Measurements from ENCODE around the gene TNFRSF4.

TNFRSF4 gene

DNA sequence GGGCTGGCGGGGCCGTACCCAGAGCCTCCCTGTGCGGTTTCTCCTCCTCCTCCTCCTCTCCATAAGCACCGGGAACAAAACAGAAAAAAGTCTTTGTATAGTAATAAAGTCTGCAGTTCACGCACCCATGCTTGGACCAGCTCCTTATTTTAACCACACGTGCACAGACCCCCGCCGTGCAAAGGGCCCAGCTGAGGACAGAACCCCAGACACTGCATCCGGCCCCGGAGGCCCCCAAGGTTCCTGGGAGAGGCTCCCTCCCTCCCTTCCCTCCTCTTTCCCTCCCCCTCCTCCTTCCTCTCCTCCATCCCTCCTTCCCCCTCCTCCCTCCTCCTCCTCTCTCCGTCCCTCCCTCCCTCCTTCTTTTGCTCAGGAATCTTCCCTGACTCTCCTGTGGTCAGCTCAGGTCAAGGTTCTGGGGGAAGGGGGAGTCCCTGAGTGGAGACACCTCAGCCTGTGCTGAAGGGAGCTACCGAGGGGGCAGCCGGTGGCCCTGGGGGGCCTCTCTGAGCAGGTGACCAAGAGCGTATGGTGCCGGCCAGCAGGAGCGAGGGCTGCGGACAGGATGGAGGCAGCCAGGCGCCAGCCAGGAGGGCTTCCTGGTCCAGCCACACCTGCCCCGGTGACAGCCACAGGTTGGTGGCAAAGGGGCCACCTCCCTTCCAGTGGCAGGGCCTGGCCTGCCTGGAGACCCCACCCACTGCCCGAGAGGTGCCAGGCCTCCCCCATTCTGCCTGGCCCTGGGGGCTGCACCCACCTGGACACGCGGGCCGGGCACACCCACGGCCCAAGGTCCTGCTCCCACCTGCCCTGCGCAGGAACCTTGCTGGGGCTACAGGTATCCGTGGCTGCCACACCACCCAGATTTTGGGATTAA, 43.5 kb downstream of the TNFRSF4 start:
- H3K27ac Mint-ChIP-seq, result no peak overlapping the region
- H3K27me3 Mint-ChIP-seq, result peaks cover 8% of the 10 kb centered on the region
- H3K4me3 Mint-ChIP-seq, result no peak overlapping the region

GRCh38 chr1:1169429-1170214, 44.3 kb downstream of the TNFRSF4 start:
- no peak overlapping the region for H3K4me3 Mint-ChIP-seq
- H3K9me3 Mint-ChIP-seq, result no peaks in the 10 kb centered on the region
- no peak overlapping the region for H3K27ac Mint-ChIP-seq
- H3K36me3 Mint-ChIP-seq (ENCODE audit: low read depth), result no peaks in the 10 kb centered on the region
- peaks cover 28% of the 10 kb centered on the region for H3K4me1 Mint-ChIP-seq (ENCODE audit: low read depth)
- H3K27me3 Mint-ChIP-seq, result peaks cover 8% of the 10 kb centered on the region

More for the DNA sequence above, 43.5 kb downstream of the TNFRSF4 start:
- H3K36me3 Mint-ChIP-seq (ENCODE audit: low read depth), result no peaks in the 10 kb centered on the region
- peaks cover 28% of the 10 kb centered on the region for H3K4me1 Mint-ChIP-seq (ENCODE audit: low read depth)
- no peaks in the 10 kb centered on the region for H3K9me3 Mint-ChIP-seq

DNA sequence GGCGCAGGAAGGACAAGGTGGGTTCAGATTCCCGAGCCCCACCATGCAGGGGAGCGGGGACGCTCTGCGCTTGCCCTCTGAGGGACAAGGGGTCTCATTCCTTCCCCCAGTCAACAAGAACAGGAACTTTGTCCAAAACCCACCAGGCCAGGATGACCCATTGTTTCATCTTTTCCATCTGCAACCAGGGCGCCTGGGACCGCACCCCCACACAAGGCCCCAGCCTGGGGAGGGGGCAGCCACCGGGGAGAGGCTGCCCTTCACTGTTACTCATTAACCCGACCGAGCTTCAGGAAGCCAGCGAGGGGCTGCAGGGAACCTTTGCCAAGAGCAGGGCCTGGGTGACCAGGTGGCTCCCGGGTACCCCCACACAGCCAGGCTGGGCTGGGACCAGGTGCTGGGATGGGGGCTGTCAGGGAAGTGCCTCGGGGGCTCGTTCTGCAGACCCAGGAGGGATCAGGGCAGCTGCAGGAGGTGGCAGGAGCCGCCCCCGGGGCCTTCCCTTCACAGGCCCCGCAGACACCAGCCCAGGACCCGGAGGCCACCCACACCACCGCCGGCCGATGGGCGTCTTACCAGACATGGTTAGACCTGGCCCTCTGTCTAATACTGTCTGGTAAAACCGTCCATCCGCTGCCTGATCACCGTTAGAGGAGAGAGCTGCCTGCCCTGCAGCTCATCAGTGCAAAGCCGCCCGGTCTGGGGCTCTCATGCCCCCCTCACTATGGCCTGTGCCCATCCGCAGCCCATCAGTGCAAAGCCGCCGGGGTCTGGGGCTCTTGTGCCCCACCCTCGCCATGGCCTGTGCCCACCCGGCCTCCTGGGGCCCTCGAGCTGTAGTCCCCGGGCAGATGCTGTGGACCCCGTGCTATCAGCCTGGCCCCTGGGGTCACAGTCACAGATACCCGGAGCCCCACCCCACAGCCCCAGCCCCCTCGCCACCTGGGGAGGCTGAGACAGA, 45.2 kb downstream of the TNFRSF4 start:
- Mint-ChIP-seq H3K27ac (no peak overlapping the region), H3K4me1 (ENCODE audit: low read depth) (peaks cover 24% of the 10 kb centered on the region), H3K27me3 (peaks cover 8% of the 10 kb centered on the region), H3K36me3 (ENCODE audit: low read depth) (no peaks in the 10 kb centered on the region), H3K9me3 (no peaks in the 10 kb centered on the region), H3K4me3 (no peak overlapping the region)

DNA sequence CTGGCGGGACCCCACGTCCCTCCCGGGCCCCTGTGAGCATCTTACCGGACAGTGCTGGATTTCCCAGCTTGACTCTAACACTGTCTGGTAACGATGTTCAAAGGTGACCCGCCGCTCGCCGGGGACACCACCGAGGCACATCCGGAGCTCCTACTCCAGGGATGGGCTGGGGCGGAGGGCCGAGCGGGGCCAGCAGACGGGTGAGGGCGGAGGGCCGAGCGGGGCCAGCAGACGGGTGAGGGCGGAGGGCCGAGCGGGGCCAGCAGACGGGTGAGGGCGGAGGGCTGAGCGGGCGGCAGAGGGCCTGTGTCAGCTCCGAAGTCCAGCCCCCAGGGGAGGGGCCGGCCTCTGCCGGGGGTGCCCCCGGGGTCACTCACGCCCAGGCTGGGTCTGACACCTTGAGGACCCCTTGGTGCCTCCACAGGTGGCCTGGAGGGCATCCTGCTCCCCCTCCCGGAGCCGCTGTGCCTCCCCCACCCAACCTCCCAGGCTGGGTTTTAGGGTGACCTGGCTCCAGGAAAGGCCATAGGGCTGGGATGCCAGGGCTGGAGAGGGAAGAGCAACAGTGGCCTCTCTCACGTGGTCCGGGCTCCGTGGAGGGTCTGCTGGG, 46.0 kb downstream of the TNFRSF4 start:
- Mint-ChIP-seq H3K4me1 (ENCODE audit: low read depth) (peaks cover 20% of the 10 kb centered on the region), H3K9me3 (no peaks in the 10 kb centered on the region), H3K36me3 (ENCODE audit: low read depth) (no peaks in the 10 kb centered on the region), H3K27me3 (peaks cover 8% of the 10 kb centered on the region), H3K4me3 (no peak overlapping the region), H3K27ac (no peak overlapping the region)

DNA sequence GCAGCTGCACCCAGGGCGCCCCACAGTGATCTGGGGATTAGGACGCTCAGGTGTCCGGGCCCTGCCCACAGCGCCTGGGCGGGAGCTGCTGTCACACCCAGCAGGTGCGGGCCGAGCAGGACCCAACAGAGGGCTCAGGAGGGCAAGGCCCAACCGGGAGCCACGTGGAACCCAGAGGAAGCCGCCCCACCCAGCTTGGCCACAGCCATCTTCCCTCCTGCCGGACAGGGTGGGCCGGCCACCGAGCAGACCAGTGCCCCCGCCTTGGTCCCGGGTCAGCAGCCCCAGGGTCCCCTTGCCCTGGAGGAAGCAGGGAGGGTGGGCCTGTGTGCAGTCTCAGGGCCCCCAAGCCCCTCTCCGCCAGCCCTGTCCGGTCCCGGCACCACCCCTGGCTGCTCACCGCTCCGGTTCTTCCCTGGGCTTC, 46.5 kb downstream of the TNFRSF4 start:
- no peaks in the 10 kb centered on the region for H3K36me3 Mint-ChIP-seq (ENCODE audit: low read depth)
- no peak overlapping the region for H3K4me3 Mint-ChIP-seq
- no peaks in the 10 kb centered on the region for H3K9me3 Mint-ChIP-seq
- H3K27me3 Mint-ChIP-seq, result peaks cover 8% of the 10 kb centered on the region
- peaks cover 17% of the 10 kb centered on the region for H3K4me1 Mint-ChIP-seq (ENCODE audit: low read depth)
- H3K27ac Mint-ChIP-seq, result no peak overlapping the region

- H3K9me3 Mint-ChIP-seq, result no peaks in the 10 kb centered on the region
- H3K36me3 Mint-ChIP-seq (ENCODE audit: low read depth), result no peaks in the 10 kb centered on the region
- H3K27ac Mint-ChIP-seq, result no peak overlapping the region
- H3K4me1 Mint-ChIP-seq (ENCODE audit: low read depth), result peaks cover 11% of the 10 kb centered on the region
- no peak overlapping the region for H3K4me3 Mint-ChIP-seq
- peaks cover 5% of the 10 kb centered on the region for H3K27me3 Mint-ChIP-seq
Observed at GRCh38 chr1:1166642-1167397, 47.1 kb downstream of the TNFRSF4 start.

GRCh38 chr1:1165900-1166421, 48.0 kb downstream of the TNFRSF4 start:
- H3K4me1 Mint-ChIP-seq (ENCODE audit: low read depth), result peaks cover 8% of the 10 kb centered on the region
- H3K27me3 Mint-ChIP-seq, result peaks cover 5% of the 10 kb centered on the region
- H3K36me3 Mint-ChIP-seq (ENCODE audit: low read depth), result no peaks in the 10 kb centered on the region
- H3K9me3 Mint-ChIP-seq, result no peaks in the 10 kb centered on the region
- H3K4me3 Mint-ChIP-seq, result no peak overlapping the region
- H3K27ac Mint-ChIP-seq, result no peak overlapping the region

DNA sequence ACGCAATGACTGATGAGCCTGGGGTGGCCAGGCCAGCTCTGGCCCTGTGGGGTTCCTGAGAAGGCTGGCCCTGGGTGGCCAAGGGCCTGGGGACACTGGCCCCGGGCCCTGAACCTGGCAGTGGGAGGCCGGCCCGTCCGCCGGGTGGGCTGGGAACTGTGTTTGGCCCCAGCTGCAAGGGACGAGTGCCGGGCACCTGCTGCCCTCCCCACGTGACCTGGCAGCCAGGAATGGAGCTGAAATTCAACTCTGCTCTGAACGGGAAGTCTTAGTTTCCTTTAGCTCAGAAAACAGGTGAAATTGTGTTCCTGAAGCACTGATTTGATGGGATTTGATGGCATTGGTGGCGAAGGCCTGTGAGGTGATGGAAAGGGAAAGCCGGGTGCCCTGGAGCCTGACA, 48.5 kb downstream of the TNFRSF4 start:
- H3K27ac Mint-ChIP-seq, result no peak overlapping the region
- H3K27me3 Mint-ChIP-seq, result peaks cover 5% of the 10 kb centered on the region
- no peak overlapping the region for H3K4me3 Mint-ChIP-seq
- H3K4me1 Mint-ChIP-seq (ENCODE audit: low read depth), result peaks cover 7% of the 10 kb centered on the region
- no peaks in the 10 kb centered on the region for H3K9me3 Mint-ChIP-seq
- H3K36me3 Mint-ChIP-seq (ENCODE audit: low read depth), result no peaks in the 10 kb centered on the region

DNA sequence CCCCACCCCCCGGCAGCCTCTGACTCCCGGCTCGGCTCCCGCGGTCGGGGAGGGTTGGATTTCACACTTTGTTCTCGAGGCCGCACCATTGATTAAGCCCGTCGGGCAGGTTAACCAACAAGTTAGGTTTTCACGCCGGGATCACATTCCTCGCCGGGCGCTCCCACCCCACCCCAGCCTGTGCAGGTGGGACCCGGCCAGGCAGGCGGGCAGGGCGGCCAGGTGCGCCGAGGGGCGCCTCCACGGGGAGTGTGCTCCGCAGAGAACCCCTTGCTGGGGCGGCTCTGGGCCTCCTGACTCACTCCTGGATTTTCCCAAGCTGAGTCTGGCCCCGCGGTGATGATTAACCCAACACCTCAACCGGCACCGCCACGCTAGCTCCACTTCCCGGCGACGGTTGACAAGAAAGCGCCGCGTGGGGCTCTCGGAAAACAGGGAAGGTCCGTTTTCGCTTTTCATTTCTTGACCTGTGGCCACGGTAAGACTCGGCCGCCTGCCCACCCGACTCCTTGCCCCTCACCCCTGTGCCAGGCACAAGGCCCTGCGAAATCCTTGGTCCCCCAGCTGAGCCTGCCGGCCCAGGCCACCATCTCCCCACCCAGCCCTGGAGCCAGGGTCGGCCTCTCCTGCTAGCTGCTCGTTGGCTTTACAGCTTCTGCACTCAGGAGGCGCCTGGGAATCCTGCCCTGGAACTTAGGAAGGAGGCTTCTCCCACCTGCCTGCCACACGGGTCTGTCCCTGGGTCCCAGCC, 49.1 kb downstream of the TNFRSF4 start:
- Mint-ChIP-seq H3K4me3 (no peak overlapping the region), H3K4me1 (ENCODE audit: low read depth) (peaks cover 2% of the 10 kb centered on the region), H3K27me3 (peaks cover 1% of the 10 kb centered on the region), H3K36me3 (ENCODE audit: low read depth) (no peaks in the 10 kb centered on the region), H3K9me3 (no peaks in the 10 kb centered on the region), H3K27ac (no peak overlapping the region)

DNA sequence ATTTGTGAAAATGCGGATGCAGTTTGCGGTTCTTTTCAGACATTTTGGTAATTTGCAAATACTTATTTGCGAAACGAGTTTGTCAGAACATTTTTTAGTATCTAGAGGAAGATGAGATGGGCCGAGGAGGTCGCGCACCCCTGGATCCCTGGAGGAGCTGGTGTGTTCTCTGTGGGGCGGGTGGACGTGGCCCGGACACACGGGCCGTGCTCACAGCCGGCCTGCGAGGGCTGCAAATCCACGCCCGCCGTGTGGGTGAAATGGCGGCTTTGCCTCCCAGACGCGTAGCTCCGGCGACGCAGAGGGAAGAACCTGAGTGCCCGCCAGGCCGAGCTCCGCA, 49.6 kb downstream of the TNFRSF4 start:
- Mint-ChIP-seq H3K4me3 (no peak overlapping the region), H3K4me1 (ENCODE audit: low read depth) (no peaks in the 10 kb centered on the region), H3K9me3 (no peaks in the 10 kb centered on the region), H3K27ac (no peak overlapping the region), H3K36me3 (ENCODE audit: low read depth) (no peaks in the 10 kb centered on the region), H3K27me3 (no peaks in the 10 kb centered on the region)

DNA sequence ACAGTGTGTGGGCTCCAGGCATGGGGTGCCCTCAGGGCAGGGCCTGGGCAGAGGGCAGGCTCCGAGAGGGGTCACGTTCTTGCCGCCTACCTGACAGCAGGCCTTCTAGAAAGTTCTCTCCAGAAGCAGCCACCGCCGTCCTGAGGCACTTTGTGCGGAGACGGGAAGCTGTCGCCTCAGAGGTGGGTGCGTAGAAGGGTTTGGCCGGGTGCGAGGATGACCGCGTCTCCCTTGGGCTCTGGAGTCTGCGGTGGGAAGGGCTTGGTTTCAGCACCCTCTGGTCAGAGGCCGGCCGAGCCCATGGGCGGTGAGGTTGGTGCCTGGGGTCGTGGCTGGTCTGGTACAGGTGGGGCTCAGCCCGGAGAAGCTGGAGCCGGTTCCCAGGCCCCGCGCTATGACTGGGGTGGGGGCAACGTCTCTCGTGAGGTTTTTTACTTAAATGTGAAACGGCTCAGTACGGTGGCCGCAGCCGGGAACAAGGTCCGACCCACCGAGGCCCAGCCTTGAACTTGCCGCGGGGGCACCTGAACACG, 50.3 kb downstream of the TNFRSF4 start:
- H3K27ac Mint-ChIP-seq, result no peak overlapping the region
- no peak overlapping the region for H3K4me3 Mint-ChIP-seq

DNA sequence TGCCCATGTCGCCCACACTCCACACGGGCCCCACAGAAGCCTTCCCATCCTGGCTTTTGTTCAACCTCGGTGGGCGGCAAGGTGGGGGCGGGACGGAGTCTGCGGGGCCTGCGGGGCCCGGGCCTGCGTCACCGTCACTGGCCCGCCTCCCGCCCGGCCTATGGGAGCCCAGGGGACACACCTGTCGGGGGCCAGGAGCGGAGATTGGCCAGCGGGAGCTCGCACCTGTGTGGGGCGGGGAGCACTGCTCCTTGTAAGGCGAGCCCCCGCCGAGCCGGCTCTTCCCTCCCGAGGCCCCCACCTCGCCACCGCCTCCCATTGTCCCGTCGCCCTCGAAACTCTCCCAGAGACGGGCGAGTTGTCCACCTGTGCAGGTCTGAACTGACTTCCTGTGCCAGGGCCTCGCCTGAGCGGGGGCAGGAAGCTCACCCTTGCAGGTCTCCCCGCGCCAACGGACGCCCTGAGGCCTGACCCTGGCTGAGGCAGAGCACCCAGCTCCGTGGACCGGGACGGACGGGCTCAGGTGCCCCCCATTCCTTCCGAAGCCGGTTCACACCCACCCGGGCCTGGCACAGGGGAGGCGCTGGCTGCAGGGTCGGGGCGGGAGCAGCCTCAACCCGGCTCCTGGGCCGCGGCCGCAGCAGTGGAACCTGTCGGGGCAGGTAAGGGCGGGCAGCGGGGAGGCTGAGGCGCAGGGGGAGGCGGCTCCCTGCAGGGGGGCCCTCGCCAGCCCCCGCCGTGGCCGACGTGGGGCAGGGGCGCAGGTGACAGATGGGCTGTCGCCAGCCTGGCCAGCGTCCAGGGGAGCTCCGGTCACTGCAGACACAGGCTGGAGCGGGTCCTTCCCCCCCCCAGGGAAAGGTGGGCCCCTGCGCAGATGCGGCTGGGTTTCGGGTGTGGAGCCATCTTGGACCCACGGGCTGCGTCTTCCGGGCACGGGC, 51.1 kb downstream of the TNFRSF4 start:
- H3K9me3 Mint-ChIP-seq, result no peaks in the 10 kb centered on the region
- no peak overlapping the region for H3K4me3 Mint-ChIP-seq

More for the DNA sequence above, 50.3 kb downstream of the TNFRSF4 start:
- Mint-ChIP-seq H3K4me1 (ENCODE audit: low read depth) (peaks cover 3% of the 10 kb centered on the region), H3K27me3 (no peaks in the 10 kb centered on the region), H3K9me3 (no peaks in the 10 kb centered on the region), H3K36me3 (ENCODE audit: low read depth) (no peaks in the 10 kb centered on the region)

More for the DNA sequence above, 51.1 kb downstream of the TNFRSF4 start:
- Mint-ChIP-seq H3K4me1 (ENCODE audit: low read depth) (peaks cover 3% of the 10 kb centered on the region), H3K36me3 (ENCODE audit: low read depth) (no peaks in the 10 kb centered on the region), H3K27ac (no peak overlapping the region), H3K27me3 (no peaks in the 10 kb centered on the region)

Measured in stimulated activated naive CD8-positive, alpha-beta T cell treated with anti-CD3 and anti-CD28 coated beads, Interleukin-15, Interleukin-2, amounts not matched to agents 100 ng/mL and 50 ng/mL, for 24 hours (primary cell).